HepG2 (cell line): ENCODE results near the gene MITF.

ENCODE experiments used
- ADNP ChIP-seq: sonication (generic); formaldehyde crosslinking; IDR thresholded peaks from 2 replicates; pipeline ENCODE4 v1.4.0; 2020; ENCODE audit warnings: missing genetic modification reagents
- ARNT ChIP-seq: fragments of 450-650 bp; IDR thresholded peaks from 2 replicates; pipeline ENCODE4 v1.6.1; 2017
- CTCF ChIP-seq: sonication (generic); formaldehyde crosslinking; IDR thresholded peaks from 2 replicates; pipeline ENCODE4 v1.5.0; 2020; ENCODE audit warnings: mild to moderate bottlenecking, missing genetic modification reagents, moderate library complexity
- ELF1 ChIP-seq: sonication (generic); formaldehyde crosslinking; IDR thresholded peaks from 2 replicates; pipeline ENCODE4 v1.4.0; 2020; ENCODE audit warnings: missing genetic modification reagents
- EZH2 ChIP-seq: conservative IDR thresholded peaks from 2 replicates; pipeline ENCODE4 v1.6.1; 2012; ENCODE audit warnings: mild to moderate bottlenecking, low read depth, low read length, moderate library complexity
- NR1H2 ChIP-seq: sonication (generic); formaldehyde crosslinking; IDR thresholded peaks from 2 replicates; pipeline ENCODE4 v1.8.1; 2022; ENCODE audit warnings: low read depth, missing genetic modification reagents, borderline replicate concordance
- NR2F1 ChIP-seq, 2 experiments: fragments of 450-650 bp in 1 of 2; formaldehyde crosslinking in 1 of 2; IDR thresholded peaks; 2 replicates each; pipeline versions ENCODE4 v1.5.0 to v1.6.1; 2016 to 2020; ENCODE audit warnings: mild to moderate bottlenecking in 1 of 2, missing compliant biosample characterization in 1 of 2, missing genetic modification reagents in 1 of 2, moderate library complexity in 1 of 2
- PTBP1 ChIP-seq: fragments of 200-400 bp; formaldehyde crosslinking; IDR thresholded peaks from 2 replicates; pipeline ENCODE4 v1.6.1; 2018; ENCODE audit warnings: low read length, low read depth; ENCODE audit not compliant: poor library complexity, severe bottlenecking
- SUZ12 ChIP-seq: fragments of 150-350 bp; IDR thresholded peaks from 2 replicates; pipeline ENCODE4 v1.6.1; 2014; ENCODE audit warnings: low read depth, low read length
- ZBTB46 ChIP-seq: sonication (generic); formaldehyde crosslinking; IDR thresholded peaks from 2 replicates; pipeline ENCODE4 v1.4.0; 2020; ENCODE audit warnings: mild to moderate bottlenecking, missing genetic modification reagents, borderline replicate concordance
- ZBTB49 ChIP-seq: sonication (generic); formaldehyde crosslinking; IDR thresholded peaks from 2 replicates; pipeline ENCODE4 v1.4.0; 2020; ENCODE audit warnings: missing genetic modification reagents, borderline replicate concordance
- ZNF24 ChIP-seq: fragments of 450-650 bp; IDR thresholded peaks from 2 replicates; pipeline ENCODE4 v1.6.1; 2017; ENCODE audit warnings: antibody characterized with exemption, mild to moderate bottlenecking
- ZNF564 ChIP-seq: sonication (generic); formaldehyde crosslinking; IDR thresholded peaks from 2 replicates; pipeline ENCODE4 v1.8.1; 2023; ENCODE audit warnings: mild to moderate bottlenecking, missing genetic modification reagents
- ZSCAN20 ChIP-seq: sonication (generic); formaldehyde crosslinking; IDR thresholded peaks from 2 replicates; pipeline ENCODE4 v1.4.0; 2020; ENCODE audit warnings: missing genetic modification reagents, mild to moderate bottlenecking, borderline replicate concordance

- TF ChIP-seq ARNT (no peak), EZH2 (no peak), NR1H2 (CRISPR knock-in tag) (no peak), ZNF564 (no peak), ZBTB49 (CRISPR knock-in tag) (no peak), NR2F1 (CRISPR knock-in tag; IDR thresholded peaks at IDR 0.05) (no peak), ELF1 (CRISPR knock-in tag) (no peak), CTCF (CRISPR knock-in tag) (no peak), PTBP1 (no peak), ZSCAN20 (CRISPR knock-in tag) (no peak), ZBTB46 (CRISPR knock-in tag) (no peak), SUZ12 (no peak), ZNF24 (no peak), ADNP (no peak)
These were observed 127.9 kb downstream of the MITF start for GRCh38 chr3:69866988-69867720.
